ENCODE data around the gene CHRNB2. TPM values are rescaled to one million over a fixed set of nuclear protein-coding genes. Genes with fewer than 3 reads are reported as not detected.

The CHRNB2 gene
- total RNA-seq, 1 donor from 2014 or later, result 4.2 TPM

DNA sequence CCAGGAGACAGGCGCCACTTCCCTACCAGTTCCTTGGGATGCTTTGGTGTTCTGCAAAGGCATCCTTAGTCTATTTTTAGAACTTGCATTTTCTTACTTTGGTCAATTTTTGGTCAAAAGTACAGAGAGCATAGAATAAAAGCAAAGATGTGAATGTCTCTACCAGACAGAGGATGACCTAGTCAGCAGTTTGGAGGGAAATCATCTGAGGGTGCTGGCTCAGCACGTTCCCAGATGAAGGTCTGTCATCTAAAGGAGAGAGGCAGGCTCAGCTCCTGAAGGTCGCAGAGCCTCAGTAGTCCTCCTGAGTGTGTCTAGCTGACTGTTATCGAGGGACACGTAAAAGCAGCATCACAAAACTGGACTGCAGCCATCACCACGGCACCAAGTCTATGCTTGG, 15.3 kb downstream of the CHRNB2 start:
- TF ChIP-seq, protein P1, sequence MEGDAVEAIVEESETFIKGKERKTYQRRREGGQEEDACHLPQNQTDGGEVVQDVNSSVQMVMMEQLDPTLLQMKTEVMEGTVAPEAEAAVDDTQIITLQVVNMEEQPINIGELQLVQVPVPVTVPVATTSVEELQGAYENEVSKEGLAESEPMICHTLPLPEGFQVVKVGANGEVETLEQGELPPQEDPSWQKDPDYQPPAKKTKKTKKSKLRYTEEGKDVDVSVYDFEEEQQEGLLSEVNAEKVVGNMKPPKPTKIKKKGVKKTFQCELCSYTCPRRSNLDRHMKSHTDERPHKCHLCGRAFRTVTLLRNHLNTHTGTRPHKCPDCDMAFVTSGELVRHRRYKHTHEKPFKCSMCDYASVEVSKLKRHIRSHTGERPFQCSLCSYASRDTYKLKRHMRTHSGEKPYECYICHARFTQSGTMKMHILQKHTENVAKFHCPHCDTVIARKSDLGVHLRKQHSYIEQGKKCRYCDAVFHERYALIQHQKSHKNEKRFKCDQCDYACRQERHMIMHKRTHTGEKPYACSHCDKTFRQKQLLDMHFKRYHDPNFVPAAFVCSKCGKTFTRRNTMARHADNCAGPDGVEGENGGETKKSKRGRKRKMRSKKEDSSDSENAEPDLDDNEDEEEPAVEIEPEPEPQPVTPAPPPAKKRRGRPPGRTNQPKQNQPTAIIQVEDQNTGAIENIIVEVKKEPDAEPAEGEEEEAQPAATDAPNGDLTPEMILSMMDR (conservative IDR thresholded peaks at IDR 0.05), result no peak
- H3K4me1 Mint-ChIP-seq (ENCODE audit: unreplicated experiment), result no peaks in the 10 kb centered on the region
- no peaks in the 10 kb centered on the region for H3K9me3 Mint-ChIP-seq
- no peak for DNase-seq (ENCODE audit: extremely low spot score, unreplicated experiment)
- H3K36me3 Mint-ChIP-seq, result peaks cover 37% of the 10 kb centered on the region
- H3K4me3 Mint-ChIP-seq, result no peak overlapping the region
- no peaks in the 10 kb centered on the region for H3K27me3 Mint-ChIP-seq
- no peak overlapping the region for H3K27ac Mint-ChIP-seq

DNA sequence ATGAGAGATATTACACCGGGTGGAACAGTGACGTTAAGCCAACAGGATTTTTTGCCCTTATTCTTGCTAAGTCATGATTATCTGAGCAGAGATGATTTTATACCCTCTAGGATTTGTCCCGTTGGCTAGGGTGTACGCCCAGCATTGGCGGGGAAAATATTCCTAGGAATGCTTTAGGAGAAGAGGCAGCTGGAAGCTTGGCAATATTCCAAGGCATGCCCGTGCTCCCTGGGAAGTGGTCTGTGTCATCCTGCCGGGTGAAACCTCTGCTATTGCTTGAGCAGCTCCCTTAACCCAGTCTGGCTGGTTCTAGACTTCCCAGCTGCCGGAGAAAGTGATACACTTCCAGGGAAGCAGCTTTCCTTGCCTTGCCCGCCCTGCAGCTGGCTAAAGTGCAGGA, 16.2 kb downstream of the CHRNB2 start:
- Mint-ChIP-seq H3K27ac (no peak overlapping the region), H3K36me3 (peaks cover 42% of the 10 kb centered on the region), H3K4me3 (no peak overlapping the region), H3K27me3 (no peaks in the 10 kb centered on the region), H3K4me1 (ENCODE audit: unreplicated experiment) (no peaks in the 10 kb centered on the region), H3K9me3 (no peaks in the 10 kb centered on the region)
- TF ChIP-seq, protein P1 (conservative IDR thresholded peaks at IDR 0.05), result no peak
- DNase-seq (ENCODE audit: extremely low spot score, unreplicated experiment), result no peak

DNA sequence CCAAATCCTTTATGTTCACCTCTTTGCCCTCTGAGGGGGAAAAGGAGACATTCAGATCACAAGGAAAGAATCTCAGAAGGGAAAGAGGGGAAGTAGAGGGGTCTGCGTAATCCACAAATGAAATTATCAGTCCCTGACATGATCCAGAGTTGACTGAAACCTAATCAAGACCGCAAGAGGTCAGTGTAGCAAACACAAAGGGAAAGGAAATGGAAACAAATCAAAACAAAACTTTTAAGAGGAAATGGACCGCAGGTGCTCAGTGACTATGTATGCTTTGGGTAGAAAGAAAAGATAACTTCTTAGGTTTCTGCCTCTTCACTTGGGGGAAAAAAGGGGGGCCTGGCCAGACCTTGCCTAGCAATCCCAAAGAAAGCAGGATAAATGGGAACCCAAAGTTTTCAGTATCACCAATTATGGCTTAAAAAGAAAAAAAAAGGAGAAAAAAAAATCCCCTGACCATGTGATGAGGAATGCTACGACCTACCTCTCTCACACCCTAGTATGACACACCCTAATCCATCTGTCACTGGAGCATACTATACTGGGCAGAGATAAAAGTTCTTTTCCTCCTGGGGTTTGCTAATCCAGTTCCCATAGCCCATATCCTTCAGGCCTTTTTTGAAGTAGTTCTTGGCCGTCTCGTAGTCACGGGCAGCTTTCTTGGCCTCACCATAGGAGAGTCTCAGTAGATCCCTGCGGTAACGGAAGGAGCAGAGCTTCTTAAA, 16.9 kb downstream of the CHRNB2 start:
- no peak for DNase-seq (ENCODE audit: extremely low spot score, unreplicated experiment)
- no peaks in the 10 kb centered on the region for H3K9me3 Mint-ChIP-seq
- no peaks in the 10 kb centered on the region for H3K4me1 Mint-ChIP-seq (ENCODE audit: unreplicated experiment)
- H3K27me3 Mint-ChIP-seq, result no peaks in the 10 kb centered on the region
- TF ChIP-seq, protein P1 (conservative IDR thresholded peaks at IDR 0.05), result no peak
- H3K36me3 Mint-ChIP-seq, result peaks cover 44% of the 10 kb centered on the region
- peak overlapping the region; percentile 92 for H3K27ac Mint-ChIP-seq
- no peak overlapping the region for H3K4me3 Mint-ChIP-seq

DNA sequence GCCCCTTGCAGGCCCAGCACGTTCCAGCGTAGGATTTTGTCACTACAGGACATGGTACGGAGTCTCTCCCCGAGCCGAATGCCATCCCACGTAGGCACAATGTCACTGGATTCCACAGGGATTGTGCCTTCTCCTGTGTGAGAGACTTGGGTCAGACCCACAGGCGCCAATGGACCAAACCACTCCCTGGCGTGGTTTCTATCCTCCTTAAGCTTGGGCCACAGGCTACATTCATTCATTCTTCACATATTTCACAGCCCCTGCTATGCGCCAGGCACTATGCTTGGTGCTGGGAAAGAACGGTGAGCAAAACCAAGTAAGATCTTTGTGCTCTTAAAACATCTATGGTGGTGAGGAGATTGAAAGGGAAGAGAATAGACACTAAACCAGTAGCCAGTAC, 18.7 kb downstream of the CHRNB2 start:
- Mint-ChIP-seq H3K27ac (no peak overlapping the region), H3K27me3 (no peaks in the 10 kb centered on the region), H3K9me3 (no peaks in the 10 kb centered on the region), H3K4me3 (no peak overlapping the region), H3K36me3 (peaks cover 41% of the 10 kb centered on the region), H3K4me1 (ENCODE audit: unreplicated experiment) (no peaks in the 10 kb centered on the region)
- TF ChIP-seq, protein P1 (conservative IDR thresholded peaks at IDR 0.05), result no peak
- DNase-seq (ENCODE audit: extremely low spot score, unreplicated experiment), result no peak

DNA sequence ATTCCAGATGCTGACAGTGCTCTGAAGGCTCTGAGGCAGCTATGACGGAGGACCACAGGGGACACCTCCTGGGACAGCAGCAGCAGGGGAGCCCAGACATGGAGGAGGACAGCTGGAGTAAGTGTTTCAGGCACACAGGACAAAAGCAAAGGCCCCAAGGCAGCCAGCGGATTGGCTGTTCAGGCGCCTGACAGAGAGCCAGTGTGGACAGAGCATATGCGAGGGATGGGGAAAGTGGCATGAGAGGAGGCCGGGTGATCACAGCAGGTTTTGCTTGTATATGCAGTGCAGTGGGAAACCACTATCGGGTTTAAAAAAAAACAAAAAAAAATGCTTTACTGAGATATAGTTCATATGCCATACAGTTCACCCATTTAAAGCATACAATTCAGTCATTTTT, 19.1 kb downstream of the CHRNB2 start:
- no peaks in the 10 kb centered on the region for H3K4me1 Mint-ChIP-seq (ENCODE audit: unreplicated experiment)
- H3K9me3 Mint-ChIP-seq, result no peaks in the 10 kb centered on the region
- H3K27me3 Mint-ChIP-seq, result no peaks in the 10 kb centered on the region
- peaks cover 41% of the 10 kb centered on the region for H3K36me3 Mint-ChIP-seq
- H3K4me3 Mint-ChIP-seq, result no peak overlapping the region
- TF ChIP-seq, protein P1 (conservative IDR thresholded peaks at IDR 0.05), result no peak
- no peak for DNase-seq (ENCODE audit: extremely low spot score, unreplicated experiment)
- H3K27ac Mint-ChIP-seq, result no peak overlapping the region
